NCI-H187 treated with DMSO at 0.1 percent for 48 hours (cell line): Measurements from ENCODE around the gene PSG6.
"Not testable (repeated sequence)": the region's sequence is repeated elsewhere in the genome, so short reads cannot be mapped to it uniquely, and the experiment has no call there.

Experiments used
- DNase-seq: peaks from one replicate; lab custom pipeline; 2025; lab: John Stamatoyannopoulos, UW

PSG6 gene

DNA sequence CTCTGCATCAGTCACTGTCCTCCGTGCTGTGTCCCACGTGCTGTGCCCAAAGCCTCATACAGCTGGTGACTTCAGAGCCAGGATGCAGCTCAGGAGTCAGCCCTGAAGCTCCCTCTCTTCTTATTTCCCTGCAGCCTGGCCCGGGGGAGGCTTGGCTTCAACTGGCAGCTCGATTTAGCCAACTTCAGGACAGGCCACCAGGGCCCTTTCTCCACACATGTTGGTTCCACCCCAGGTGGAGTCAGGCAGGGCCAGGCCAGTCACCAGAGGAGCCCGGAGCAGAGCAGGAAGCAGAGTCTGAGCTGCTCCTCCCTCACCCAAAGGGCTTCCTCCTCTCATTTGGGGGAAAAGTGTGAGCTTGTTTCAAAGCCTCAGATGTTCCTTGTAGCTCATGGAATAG, 11.5 kb downstream of the PSG6 start:
- DNase-seq: not testable (repeated sequence)

DNA sequence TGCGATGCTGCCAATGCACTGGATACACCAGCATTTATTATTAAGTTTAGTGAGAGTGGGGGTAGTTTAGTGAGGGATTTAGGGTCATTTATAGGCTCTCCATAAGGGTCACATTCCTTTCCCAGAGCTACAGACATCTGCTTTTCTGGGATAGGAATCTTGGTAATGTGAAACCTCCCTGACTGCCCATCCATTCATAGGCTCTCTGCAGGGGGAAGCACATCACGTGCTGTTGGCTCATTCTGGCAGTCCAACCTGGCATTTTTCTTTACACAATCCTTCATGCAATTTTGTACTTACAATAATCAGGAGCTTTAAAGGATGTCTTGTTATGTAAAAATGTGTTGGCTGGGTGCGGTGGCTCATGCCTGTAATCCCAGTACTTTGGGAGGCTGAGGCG, 17.1 kb downstream of the PSG6 start:
- DNase-seq: not testable (repeated sequence)

DNA sequence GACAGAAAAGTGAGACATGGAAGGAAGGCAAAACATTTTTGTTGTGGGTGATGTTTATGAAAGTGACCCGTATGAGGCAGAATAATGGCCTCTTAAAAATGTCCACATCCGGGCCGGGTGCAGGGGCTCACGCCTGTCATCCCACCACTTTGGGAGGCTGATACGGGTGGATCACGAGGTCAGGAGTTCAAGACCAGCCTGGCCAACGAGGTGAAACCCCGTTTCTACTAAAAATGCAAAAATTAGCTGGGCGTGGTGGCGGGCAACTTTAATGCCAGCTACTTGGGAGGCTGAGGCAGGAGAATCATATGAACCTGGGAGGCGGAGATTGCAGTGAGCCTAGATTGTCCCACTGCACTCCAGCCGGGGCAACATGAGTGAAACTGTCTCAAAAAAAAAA, 18.0 kb downstream of the PSG6 start:
- DNase-seq: not testable (repeated sequence)

DNA sequence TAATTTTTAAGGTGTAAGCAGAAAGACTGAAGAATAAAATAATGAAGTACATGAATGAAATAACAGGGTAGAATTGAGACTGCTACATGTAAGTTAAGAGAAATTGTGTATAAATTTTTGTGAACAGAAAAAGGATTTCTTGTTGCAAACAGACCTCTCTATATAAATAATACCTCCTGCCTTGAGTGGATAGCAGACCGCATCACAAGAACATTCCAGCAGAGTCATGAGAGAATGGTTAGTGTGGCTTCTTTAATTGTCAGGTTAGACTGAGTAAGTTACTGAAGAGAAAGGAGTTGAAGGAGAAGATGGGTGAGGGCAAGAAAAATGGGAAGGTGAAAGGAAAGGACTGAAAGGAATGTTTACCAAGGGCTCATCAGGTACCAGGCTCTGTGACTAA, 18.6 kb downstream of the PSG6 start:
- not testable (repeated sequence) for DNase-seq

DNA sequence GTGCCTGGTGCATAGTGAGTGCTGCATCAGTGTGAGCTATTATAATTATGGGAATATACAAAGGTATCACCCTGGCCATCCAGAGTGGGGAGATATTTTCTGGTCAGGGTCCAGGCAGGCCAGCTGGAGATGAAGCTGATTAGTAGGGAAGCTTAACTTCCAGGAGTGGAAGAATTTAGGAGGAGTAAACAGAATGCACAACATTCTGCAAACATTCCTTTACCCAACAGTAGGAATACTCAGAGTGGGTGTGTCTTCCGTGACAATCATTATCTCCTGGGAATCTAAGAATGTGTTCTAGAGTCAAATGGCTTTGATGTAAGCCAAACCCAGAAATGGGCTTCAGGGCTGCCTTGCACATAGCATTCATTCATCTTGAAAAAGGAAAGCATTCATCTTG, 19.0 kb downstream of the PSG6 start:
- not testable (repeated sequence) for DNase-seq

DNA sequence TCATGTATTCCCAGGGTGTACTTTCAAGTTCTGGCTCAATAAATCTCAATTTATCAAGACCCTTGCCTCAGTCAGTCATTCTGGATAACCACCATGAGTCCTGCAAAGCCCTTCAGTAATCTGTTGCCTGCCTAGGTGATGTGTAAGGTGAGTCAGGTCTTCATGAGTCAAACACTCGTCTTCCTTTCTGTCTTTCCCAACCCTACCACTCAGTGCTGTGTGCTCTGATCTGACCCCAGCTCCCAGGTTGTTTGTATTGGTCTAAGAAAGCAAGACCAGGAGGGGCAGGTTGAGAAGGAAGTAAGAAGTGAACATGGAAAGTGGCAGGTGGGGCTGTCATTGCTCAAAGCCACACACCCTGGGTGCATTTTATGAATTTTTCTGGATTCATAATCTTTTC, 20.0 kb downstream of the PSG6 start:
- DNase-seq: not testable (repeated sequence)

DNA sequence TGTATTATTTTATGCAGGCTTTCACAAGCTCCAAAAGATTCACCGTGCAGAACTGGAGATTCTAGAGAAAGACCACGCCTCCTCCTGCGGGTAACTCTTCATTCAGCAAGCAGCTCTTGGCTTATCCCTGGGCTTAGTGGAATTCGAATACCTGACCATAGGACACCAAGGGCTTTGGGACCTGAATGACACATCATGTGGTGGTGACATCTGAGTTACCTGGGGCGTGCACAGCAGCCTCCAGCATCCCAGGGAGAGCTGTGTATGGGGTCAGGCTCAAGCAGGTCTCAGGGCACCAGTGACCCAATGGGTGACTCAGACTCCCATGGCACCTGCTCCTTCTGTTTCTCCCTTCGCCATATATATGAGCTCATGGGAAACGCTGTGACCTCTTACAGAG, 27.2 kb downstream of the PSG6 start:
- not testable (repeated sequence) for DNase-seq

DNA sequence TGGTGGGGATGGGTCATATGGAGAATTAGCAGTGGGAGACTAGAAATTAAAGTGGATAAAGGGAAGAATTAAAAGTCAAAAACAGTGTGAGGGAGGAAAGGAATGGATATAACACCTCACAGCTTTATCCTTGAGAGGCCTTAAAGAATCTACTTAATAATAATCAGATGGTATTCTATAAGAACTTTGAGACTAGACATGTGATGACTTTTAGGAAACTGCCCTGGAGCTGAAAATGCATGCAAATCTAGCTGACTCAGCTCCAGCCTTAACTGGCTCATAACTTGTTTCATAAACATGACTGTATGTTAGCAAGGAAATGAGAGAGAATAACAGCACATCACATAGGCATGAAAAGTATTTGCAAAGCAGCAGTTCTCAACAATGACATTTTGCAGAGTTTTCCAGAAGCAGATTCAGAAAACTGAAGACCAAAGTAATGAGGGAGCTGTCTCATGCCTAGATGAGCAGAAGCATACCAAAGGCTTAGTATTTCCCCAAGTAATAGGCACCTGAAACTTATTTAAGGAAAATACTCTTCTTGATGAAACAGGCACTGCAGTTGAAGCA, 29.7 kb downstream of the PSG6 start:
- DNase-seq: not testable (repeated sequence)

DNA sequence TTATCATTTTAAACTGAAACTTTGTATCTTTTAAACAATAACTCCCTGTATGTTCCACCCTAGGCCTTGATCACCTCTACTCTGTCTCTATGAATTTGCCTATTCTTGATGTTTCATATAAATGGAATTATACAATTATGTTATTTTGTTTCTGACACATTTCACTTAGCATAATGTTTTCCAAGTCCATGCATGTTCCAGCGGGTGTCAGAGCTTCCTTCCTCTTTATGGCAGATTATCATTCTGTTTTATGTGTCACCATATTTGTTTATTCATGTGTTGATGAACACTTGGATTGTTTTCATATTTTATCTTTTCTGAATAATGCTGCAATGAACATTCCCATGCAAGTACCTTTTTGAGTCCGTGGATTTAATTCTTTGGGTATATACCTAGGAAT, 35.0 kb downstream of the PSG6 start:
- not testable (repeated sequence) for DNase-seq

DNA sequence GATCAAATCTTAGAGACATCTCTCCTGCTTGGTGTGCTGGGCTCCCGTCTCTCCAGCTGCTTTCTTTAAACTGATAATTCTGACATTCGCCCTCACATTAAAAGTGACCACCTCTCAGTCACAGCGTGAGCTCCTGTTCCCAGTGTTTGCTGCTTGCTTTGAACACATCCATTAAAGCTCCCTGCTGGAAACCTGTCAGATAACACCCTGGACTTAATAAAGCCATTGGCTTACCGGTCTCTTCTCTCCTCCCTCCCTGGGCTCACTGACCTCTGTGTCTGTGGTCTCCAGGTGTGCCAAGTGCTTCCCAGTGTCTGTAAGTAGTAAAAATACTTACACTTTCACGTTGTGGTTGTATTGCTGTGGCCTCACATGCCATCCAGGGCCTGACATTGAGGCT, 35.7 kb downstream of the PSG6 start:
- DNase-seq: not testable (repeated sequence)

DNA sequence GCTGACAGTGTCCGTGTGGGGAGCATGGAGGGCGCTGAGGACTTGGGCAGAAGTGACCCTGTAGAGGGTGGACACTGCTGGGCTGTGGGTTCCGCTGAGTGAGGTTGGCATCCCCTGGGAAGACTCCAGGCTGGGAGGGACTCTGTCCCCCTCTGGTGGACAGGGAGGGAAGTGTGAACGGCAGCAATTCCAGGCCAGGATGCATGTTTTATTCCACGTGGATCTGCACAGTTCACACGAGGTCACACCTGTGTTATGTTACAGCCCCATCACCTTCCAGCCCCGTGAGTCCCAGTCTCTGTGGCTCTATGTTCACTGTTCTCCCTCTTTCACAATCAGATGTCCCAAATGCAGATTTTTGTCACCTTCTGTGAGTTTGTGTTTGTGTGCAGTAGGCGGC, 36.4 kb downstream of the PSG6 start:
- not testable (repeated sequence) for DNase-seq

DNA sequence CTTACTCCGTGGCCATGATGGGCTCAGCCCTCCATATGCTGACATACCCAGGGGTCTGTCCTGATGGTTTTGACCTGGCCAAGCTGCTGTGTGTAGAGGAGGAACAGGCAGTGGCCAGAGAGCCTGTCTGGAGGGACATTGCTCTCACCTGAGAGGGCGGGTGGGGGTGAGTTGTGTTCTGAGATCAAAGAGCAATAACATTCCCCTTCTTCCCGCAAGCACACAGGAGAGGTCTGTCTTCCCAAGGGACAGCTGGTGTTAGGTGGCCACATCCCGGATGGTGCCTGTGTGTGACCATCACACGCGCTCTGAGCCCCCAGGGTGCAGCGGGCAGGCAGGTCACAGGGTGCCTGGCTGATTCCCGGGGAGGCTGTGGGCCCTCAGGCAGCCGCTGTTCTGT, 37.1 kb downstream of the PSG6 start:
- DNase-seq: not testable (repeated sequence)

DNA sequence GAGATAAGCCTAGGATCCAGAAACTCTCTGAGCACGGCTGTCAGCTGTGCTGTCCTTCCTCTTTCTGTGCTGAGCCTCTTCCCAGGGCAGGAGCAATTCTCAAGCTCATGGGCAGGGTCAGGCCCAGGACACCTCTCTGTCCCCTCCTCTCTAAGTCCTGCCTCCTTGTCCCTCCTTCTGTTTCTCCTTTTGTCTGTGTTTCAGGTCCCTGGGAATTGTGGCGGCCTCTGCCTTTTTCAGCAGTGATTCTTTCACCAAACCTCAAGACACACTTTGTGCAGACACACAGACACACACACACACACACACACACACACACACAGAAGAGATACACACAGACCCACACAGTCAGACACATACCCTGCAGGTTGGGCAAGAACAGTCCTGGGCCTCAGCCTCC, 38.1 kb downstream of the PSG6 start, which contains the start of gene PSG1:
PSG1 (minus strand) TSS at position 101 of the 400 bp plus-strand sequence. CDS start 132 bp downstream, outside the sequence.
- no peak for DNase-seq

DNA sequence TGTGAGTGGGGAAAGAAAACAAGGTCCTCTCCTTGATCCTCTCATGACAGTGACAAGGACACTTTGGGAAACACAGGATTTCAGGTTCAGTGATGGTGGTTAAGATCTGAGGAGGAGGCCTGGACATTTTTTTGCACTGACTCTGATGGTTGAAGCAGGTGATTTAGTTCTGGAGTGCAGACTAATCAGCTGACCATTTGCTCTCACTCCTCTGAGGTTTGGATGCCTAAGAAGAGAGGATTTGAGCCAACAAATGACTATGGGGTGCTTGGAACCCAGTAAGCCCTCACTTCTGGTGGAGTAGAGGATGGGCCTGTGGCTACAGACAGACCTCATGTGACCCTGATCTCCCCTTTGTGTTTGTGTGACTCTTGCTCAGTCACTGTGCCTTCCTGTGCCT, 41.1 kb downstream of the PSG6 start:
- not testable (repeated sequence) for DNase-seq

DNA sequence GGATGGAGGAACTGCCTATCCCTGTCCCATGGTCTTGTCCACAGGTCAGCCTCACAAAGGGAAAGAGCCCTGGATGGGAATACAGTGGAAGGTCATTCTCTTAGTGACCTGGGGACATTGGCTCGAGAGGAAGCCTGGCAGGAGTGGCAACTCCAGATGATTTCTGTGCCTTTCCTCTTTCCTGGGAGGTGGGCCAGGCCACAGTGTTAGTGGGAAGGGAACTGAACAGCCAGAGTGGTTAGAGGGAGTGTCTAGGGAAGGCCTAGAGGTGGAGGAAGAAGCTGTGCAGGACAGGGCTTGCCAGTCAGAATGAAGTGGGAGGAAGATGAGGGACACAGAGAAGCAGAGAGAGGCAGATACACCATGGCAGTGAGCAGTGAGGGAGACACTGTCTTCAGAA, 41.8 kb downstream of the PSG6 start:
- not testable (repeated sequence) for DNase-seq

DNA sequence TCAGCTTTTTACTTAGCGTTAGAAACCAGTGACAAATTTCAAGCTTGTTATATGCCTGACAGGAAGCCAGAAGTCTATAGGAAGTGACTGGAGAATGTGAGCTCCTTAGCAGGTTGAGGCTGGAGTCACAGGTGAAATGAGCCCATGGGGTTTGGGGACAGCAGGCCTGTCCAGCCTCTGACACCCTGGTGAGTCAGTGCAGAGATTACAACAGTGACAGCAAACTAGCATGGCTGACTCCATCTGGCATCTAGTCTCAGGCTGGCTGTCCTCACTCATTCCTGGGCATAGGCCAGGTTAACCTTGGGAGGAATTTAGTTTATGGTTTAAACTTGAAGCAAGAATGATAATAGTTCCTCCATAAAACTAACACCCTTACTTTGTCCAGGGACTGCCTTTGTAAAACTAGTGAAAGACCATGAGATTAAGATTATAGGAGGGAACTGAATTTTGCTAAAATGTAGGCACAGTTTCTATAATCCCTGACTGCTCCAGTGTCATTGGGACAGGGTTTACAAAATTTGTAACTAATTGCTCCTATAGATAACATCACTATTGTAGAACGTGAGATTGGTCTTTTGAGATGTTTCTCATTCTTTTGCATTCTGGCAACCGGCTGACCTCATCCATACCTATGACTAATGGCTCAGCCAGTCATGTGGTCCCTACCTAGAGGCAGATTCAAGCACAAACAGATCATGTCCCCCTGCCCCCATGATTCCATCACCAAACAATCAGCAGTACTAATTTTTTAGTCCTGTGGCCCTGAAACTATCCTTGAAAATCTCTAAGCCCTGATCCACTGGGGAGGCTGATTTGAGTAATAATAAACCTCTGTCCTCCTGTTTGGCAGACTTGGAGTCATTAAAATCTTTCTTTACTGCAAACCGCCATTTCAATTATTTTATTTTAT, 42.5 kb downstream of the PSG6 start:
- not testable (repeated sequence) for DNase-seq

DNA sequence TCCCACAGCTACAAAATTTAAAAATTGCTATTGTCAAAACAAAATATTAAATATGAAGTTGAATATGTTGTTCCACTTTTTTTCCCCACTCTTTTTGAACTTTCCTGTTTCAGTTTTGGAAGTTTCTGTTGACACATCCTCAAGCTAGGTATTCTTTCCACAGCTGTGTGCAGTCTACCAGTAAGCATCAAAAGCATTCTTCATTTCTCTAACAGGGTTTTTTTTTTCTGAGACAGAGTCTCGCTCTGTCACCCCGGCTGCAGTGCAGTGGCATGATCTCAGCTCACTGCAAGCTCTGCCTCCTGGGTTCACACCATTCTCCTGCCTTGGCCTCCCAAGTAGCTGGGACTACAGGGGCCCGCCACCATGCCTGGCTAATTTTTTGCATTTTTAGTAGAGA, 43.6 kb downstream of the PSG6 start:
- not testable (repeated sequence) for DNase-seq

DNA sequence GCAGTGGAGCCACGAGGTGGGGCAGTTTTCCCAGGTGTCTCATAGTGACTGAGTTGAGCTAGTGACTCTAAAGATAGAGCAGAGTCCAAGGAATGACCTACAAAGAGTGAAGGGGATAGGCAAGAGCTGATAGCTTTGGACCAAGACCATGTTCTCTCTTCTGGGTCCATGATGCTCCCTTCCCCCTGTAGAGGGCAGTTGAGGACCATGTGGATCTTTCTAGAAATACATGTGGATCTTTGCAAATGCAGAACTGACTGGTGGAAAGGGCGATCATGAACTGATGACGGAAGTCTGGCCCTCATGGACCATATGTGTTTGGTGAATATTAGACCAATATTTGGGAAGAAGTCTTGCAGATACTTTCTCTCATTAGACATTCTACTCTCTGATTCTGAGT, 45.1 kb downstream of the PSG6 start:
- DNase-seq: no peak

DNA sequence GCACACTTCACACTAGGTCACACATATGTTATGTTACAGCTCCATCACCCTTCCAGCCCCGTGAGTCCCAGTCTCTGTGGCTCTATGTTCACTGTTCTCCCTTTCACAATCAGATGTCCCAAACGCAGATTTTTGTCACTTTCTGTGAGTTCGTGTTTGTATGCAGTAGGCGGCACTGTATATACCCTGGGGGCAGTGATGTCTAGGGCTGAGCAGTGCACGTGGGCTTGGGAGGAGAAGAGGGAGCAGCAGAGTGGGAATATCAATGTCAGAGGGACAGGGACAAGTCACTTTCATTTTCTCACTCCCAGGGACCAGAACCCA, 60.2 kb downstream of the PSG6 start:
- no peak for DNase-seq

DNA sequence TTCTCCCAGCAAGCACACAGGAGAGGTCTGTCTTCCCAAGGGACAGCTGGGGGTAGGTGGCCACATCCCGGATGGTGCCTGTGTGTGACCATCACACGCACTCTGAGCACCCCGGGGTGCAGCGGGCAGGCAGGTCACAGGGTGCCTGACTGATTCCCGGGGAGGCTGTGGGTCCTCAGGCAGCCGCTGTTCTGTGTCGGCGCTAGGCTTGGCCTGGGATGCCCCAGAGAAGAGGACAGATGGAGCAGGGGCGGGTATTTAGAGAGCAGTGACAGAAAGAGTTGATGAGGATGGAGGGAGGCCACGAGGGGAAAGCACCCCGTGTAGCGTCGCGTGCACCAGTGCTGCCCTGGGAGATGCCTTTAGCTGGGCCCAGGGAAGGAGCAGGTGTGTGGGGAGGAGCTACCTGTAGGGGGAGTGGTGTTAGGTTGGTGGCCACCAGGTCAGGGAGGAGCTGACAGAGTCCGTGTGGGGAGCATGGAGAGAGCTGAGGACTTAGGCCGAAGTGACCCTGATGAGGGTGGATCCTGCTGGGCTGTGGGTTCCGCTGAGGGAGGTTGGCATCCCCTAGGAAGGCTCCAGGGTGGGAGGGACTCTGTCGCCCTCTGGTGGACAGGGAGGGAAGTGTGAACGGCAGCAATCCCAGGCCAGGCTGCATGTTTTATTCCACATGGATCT, 60.7 kb downstream of the PSG6 start:
- DNase-seq: not testable (repeated sequence)

DNA sequence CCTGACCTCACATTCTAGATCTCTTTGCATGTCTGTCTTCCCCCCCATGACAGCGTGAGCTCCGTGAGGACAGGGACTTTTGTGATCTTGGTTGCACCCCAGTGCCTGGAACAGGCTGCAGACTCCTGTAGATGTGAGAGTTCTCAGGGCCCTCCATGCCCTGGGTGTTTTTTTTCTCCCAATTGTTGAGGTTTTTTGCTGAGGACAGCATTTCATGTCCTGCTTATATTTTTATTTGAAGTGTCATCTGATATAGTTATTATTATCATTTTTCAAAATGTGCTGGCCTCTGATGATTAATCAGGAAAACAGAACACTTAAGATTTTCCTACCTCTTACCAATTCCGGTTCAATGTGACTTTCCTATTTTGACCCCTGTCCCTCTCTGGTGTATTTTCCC, 62.9 kb downstream of the PSG6 start:
- not testable (repeated sequence) for DNase-seq

DNA sequence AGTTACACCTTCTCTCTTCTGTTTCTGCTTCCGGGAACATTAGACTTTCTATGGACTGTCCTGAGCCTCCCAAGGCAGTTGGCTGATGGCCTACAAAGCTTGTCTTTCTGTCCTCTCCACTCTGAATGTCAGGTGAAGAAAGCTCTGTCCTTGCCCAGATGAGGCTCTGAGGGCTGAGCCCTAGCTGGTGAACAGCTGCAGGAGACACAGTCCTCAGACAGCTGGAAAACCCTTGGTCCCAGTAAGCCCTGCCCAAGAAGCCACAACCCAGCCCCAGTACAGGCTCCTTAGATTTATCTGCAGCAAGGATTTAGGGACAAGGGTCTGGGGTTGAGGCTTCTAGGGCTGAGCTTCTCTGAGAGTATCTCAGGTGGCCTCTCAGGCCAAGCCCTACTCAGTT, 64.5 kb downstream of the PSG6 start:
- DNase-seq: not testable (repeated sequence)

DNA sequence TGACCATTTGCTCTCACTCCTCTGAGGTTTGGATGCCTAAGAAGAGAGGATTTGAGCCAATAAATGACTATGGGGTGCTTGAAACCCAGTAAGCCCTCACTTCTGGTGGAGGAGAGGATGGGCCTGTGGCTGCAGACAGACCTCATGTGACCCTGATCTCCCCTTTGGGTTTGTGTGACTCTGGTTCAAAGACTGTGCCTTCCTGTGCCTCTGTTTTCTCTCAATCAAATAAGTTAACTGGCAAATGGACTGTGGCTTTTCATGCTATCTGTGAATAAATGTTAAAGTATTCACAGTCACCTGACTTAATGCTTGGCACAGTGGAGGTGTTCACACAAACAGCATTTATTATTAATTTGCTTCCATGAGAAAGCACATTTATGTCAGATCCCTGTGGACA, 64.9 kb downstream of the PSG6 start:
- DNase-seq: not testable (repeated sequence)
